D721Med (cell line): ENCODE measurements around the gene MS4A12.
A peak's percentile ranks its signal among the peaks of the same experiment; 100 is the strongest.

Source experiments
- DNase-seq: peaks from one replicate; pipeline ENCODE4 v3.0.0; 2011; ENCODE audit warnings: low spot score; ENCODE audit not compliant: insufficient read length
- FAIRE-seq: peaks from 2 replicates; lab custom pipeline; 2011; peaks lifted over from hg19 to GRCh38; lab: Jason Lieb, UNC
- CTCF ChIP-seq: IDR thresholded peaks from 2 replicates; pipeline ENCODE4 v1.5.1; 2012; ENCODE audit warnings: mild to moderate bottlenecking, control low read depth; ENCODE audit not compliant: insufficient read depth; ENCODE audit errors: missing control alignments

The MS4A12 gene

GRCh38 chr11:60459345-60459744, 33.2 kb upstream of the MS4A12 start:
- DNase-seq (no peak), FAIRE-seq (no peak)
- no peak for TF ChIP-seq CTCF

- no peak for TF ChIP-seq CTCF
- no peak for DNase-seq
These were observed 23.7 kb upstream of the MS4A12 start for GRCh38 chr11:60468829-60469228.

GRCh38 chr11:60469723-60470122, 22.9 kb upstream of the MS4A12 start:
- FAIRE-seq, result no peak
- no peak for DNase-seq
- TF ChIP-seq CTCF, result no peak

More at GRCh38 chr11:60468829-60469228, 23.7 kb upstream of the MS4A12 start:
- no peak for FAIRE-seq

- no peak for FAIRE-seq
- DNase-seq, result no peak
- TF ChIP-seq CTCF, result no peak
These were observed 15.5 kb upstream of the MS4A12 start for GRCh38 chr11:60477035-60477445.

GRCh38 chr11:60482361-60482760, 10.2 kb upstream of the MS4A12 start:
- no peak for FAIRE-seq
- no peak for TF ChIP-seq CTCF
- no peak for DNase-seq

GRCh38 chr11:60485987-60486386, 6.6 kb upstream of the MS4A12 start:
- no peak for FAIRE-seq
- peak; percentile 25 for TF ChIP-seq CTCF
- DNase-seq, result no peak

GRCh38 chr11:60493454-60493853, 876 bp downstream of the MS4A12 start:
- DNase-seq (no peak), FAIRE-seq (no peak)
- no peak for TF ChIP-seq CTCF
